Epithelial cell of proximal tubule (primary cell): ENCODE data around the gene SHROOM3. TPM values are rescaled to one million over a fixed set of nuclear protein-coding genes. Genes with fewer than 3 reads are reported as not detected.

ENCODE experiments used
- DNase-seq: peaks from one replicate; pipeline ENCODE4 v3.0.0-alpha.2; 2011; ENCODE audit warnings: low read depth
- H3K4me3 ChIP-seq: 2 replicates; pipeline ENCODE4 v1.5.1; 2011; ENCODE audit warnings: low read depth, mild to moderate bottlenecking, low read length
- CTCF ChIP-seq: conservative IDR thresholded peaks from 2 replicates; pipeline ENCODE4 v1.5.1; 2012; ENCODE audit warnings: low read depth, mild to moderate bottlenecking, low read length
- total RNA-seq: library from RNA; depleted of rRNA; stranded (reverse); fragments of >200 nt; gene quantifications from 2 replicates; pipeline ENCODE4 v1.2.3, GENCODE V29; 2015

SHROOM3 gene
- total RNA-seq, 1 donor from 2014 or later, result 109 TPM

GRCh38 chr4:76563454-76564122 is 128.6 kb downstream of the SHROOM3 start:
- DNase-seq, result no peak
- TF ChIP-seq CTCF, result no peak
- no peak overlapping the region for H3K4me3 ChIP-seq

GRCh38 chr4:76564123-76564915 is 129.3 kb downstream of the SHROOM3 start:
- TF ChIP-seq CTCF, result no peak
- no peak overlapping the region for H3K4me3 ChIP-seq
- DNase-seq, result no peak

- DNase-seq, result no peak
- no peak for TF ChIP-seq CTCF
- no peak overlapping the region for H3K4me3 ChIP-seq
Observed at GRCh38 chr4:76568262-76568661, 133.2 kb downstream of the SHROOM3 start.

- no peak for TF ChIP-seq CTCF
- no peak overlapping the region for H3K4me3 ChIP-seq
- no peak for DNase-seq
Observed at GRCh38 chr4:76569225-76569624, 134.2 kb downstream of the SHROOM3 start.

- TF ChIP-seq CTCF, result no peak
- H3K4me3 ChIP-seq, result no peak overlapping the region
- DNase-seq, result no peak
Observed at GRCh38 chr4:76569706-76570105, 134.7 kb downstream of the SHROOM3 start.

- no peak for DNase-seq
- no peak overlapping the region for H3K4me3 ChIP-seq
- TF ChIP-seq CTCF, result no peak
Observed at GRCh38 chr4:76570141-76570973, 135.3 kb downstream of the SHROOM3 start.
